GM12874 (cell line): ENCODE measurements around the gene SEPTIN10.

Source experiments
- TF ChIP-seq, protein P1 (sequence below): IDR thresholded peaks from 2 replicates; pipeline ENCODE4 v1.5.1; 2011; ENCODE audit warnings: low read depth, mild to moderate bottlenecking, control low read depth, low read length, moderate library complexity; ENCODE audit not compliant: insufficient read depth

Gene SEPTIN10

GRCh38 chr2:109591206-109591605 lies 22.6 kb downstream of the SEPTIN10 start:
- TF ChIP-seq, protein P1, sequence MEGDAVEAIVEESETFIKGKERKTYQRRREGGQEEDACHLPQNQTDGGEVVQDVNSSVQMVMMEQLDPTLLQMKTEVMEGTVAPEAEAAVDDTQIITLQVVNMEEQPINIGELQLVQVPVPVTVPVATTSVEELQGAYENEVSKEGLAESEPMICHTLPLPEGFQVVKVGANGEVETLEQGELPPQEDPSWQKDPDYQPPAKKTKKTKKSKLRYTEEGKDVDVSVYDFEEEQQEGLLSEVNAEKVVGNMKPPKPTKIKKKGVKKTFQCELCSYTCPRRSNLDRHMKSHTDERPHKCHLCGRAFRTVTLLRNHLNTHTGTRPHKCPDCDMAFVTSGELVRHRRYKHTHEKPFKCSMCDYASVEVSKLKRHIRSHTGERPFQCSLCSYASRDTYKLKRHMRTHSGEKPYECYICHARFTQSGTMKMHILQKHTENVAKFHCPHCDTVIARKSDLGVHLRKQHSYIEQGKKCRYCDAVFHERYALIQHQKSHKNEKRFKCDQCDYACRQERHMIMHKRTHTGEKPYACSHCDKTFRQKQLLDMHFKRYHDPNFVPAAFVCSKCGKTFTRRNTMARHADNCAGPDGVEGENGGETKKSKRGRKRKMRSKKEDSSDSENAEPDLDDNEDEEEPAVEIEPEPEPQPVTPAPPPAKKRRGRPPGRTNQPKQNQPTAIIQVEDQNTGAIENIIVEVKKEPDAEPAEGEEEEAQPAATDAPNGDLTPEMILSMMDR: no peak

- TF ChIP-seq, protein P1: no peak
Measured at GRCh38 chr2:109586687-109587086, 27.1 kb downstream of the SEPTIN10 start.

DNA sequence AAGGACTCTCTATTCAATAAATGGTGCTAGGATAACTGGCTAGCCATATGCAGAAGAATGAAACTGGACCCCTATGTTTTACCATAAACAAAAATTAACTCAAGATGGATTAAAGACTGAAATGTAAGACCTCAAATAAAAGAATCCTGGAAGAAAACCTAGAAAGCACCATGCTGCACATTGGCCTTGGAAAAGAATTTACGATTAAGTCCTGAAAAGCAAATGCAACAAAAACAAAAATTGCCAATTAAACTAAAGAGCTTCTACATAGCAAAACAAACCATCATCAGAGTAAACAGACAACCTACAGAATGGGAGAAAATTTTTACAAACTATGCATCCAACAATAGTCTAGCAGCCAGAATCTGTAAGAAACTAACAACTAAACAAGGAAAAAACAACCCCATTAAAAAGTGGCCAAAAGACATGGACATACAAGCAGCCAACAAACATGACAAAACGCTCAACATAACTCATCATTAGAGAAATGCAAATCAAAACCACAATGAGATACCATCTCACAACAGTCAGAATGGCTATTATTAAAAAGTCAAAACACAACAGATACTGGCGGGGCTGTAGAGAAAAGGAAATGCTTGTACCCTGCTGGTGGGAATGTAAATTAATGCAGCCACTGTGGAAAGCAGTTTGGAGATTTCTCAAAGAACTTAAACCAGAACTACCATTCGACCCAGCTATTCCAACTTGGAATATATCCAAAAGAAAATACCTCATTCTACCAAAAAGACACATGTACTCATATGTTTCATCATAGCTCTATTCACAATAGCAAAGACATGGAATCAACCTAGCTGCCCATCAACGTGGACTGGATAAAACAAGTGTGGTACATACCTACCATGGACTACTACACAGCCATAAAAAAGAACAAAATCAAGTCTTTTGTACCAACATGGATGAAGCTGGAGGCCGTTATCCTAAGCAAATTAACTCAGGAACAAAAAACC lies 30.6 kb downstream of the SEPTIN10 start:
- TF ChIP-seq, protein P1: no peak

DNA sequence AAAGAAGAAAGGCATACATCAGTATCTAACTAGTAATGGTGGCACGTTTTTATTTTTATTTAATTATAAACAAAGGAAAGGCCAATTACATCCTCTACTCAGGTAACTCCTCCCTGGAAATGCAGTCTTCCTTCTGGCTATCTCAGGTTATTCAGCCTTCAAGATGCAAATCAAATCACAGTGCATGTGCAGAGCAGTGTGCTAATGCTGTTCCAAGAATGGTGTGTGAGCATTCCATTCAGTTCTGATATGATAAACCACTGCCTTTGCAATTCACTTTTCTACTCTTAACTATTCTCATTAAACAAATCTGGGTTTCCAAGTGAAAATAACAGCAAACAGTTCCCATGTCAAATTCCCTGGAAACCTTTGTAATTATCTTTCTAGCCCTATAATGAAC lies 38.4 kb downstream of the SEPTIN10 start:
- TF ChIP-seq, protein P1: no peak

GRCh38 chr2:109563980-109564550 lies 49.7 kb downstream of the SEPTIN10 start:
- TF ChIP-seq, protein P1: no peak

DNA sequence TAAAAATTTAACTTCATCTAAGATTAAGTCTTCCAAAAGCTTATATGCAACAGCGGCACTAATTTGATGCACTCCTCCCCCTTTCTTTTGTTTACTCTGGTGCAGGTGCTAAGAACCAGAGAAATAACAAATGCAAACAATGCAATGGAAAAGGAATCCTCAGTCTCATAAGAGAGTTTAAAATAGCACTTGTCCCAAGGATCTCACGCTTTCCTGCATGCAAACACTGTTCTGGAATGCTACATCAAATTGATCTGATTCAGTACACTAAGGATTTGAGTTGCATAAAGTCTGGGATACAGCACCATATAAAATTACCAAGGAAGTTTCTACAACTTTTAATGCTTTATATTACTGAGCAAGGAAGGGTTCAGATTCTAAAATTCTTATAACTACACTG lies 50.5 kb downstream of the SEPTIN10 start:
- TF ChIP-seq, protein P1: no peak

- TF ChIP-seq, protein P1: no peak
Measured at GRCh38 chr2:109562421-109562820, 51.3 kb downstream of the SEPTIN10 start.
